Duodenal mucosa (tissue), 2 donors: ENCODE measurements around the gene LCE2A.
"Not testable (repeated sequence)": the region's sequence is repeated elsewhere in the genome, so short reads cannot be mapped to it uniquely, and the experiment has no call there.

Experiments used
- H3K27ac ChIP-seq: one replicate; pipeline ENCODE4 v1.7.0; 2013; ENCODE audit warnings: low read depth, low read length
- H3K27me3 ChIP-seq, 2 donors: one replicate each; pipeline ENCODE4 v1.7.0; 2013; ENCODE audit warnings: low read length in 2 of 2, control low read depth in 1 of 2; ENCODE audit not compliant: insufficient read depth in 2 of 2, control insufficient read depth in 1 of 2
- H3K36me3 ChIP-seq, 2 donors: one replicate each; pipeline ENCODE4 v1.7.0; 2013; ENCODE audit warnings: low read length in 2 of 2, control low read depth in 1 of 2; ENCODE audit not compliant: insufficient read depth in 2 of 2, control insufficient read depth in 1 of 2
- H3K4me1 ChIP-seq, 2 donors: one replicate each; pipeline ENCODE4 v1.7.0; 2013; ENCODE audit warnings: low read length in 2 of 2, control low read depth in 1 of 2; ENCODE audit not compliant: insufficient read depth in 2 of 2, control insufficient read depth in 1 of 2
- H3K4me3 ChIP-seq, 2 donors: one replicate each; pipeline ENCODE4 v1.7.0; 2013; ENCODE audit warnings: low read length in 2 of 2, low read depth in 1 of 2
- H3K9ac ChIP-seq, 2 donors: one replicate each; pipeline ENCODE4 v1.7.0; 2013; ENCODE audit warnings: low read length in 2 of 2, low read depth in 1 of 2
- H3K9me3 ChIP-seq, 2 donors: one replicate each; pipeline ENCODE4 v1.7.0; 2013; ENCODE audit warnings: low read length in 2 of 2, control low read depth in 1 of 2; ENCODE audit not compliant: control insufficient read depth in 1 of 2

The LCE2A gene

DNA sequence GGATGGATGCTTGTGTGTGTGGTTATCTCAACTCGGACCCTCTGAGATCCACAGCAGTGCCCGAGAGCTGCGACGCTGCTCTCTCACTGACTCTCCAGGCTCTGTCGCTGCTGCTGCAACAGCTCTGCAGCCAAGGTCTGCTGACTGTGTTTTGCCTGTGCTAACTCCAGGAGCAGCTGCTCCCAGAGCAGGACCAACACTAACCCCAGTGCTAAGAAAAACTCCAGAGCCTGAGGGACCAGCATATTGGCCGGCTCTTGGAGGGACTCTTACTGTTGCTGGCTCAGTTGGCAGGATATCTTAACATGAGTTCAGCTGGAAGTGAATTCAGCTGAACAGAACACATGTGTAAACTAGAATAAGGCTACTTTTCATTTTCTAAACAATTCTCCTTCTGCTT is 18.7 kb upstream of the LCE2A start:
- H3K36me3 ChIP-seq, result no peaks in the 10 kb centered on the region
- no peaks in the 10 kb centered on the region for H3K9me3 ChIP-seq
- no peaks in the 10 kb centered on the region for H3K4me1 ChIP-seq
- H3K27ac ChIP-seq, result no peak overlapping the region
- H3K27me3 ChIP-seq, result peaks cover 0 to 9% of the 10 kb centered on the region in 2 donors
- H3K9ac ChIP-seq, result no peak overlapping the region
- no peak overlapping the region for H3K4me3 ChIP-seq

DNA sequence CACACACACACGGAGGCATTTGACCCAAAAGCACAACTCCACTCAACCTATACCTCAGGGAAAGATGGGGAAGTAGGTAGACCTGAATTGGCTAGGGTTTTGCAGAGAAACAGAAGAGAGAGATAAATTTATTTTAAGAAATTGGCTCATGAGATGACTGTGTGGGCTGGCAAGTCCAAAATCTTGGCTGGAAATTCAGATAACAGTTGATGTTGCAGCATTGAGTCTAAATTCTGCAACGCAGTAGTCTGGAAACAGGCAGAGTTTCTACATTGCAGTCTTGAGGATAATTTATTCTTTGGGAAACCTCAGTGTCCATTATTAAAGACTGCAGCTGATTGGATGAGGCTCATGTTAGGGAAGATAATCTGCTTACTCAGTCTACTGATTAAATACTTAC is 16.5 kb upstream of the LCE2A start:
- Histone ChIP-seq H3K9ac (no peak overlapping the region), H3K27ac (no peak overlapping the region), H3K27me3 (peaks cover 0 to 9% of the 10 kb centered on the region in 2 donors), H3K4me3 (no peak overlapping the region), H3K36me3 (no peaks in the 10 kb centered on the region), H3K9me3 (no peaks in the 10 kb centered on the region), H3K4me1 (no peaks in the 10 kb centered on the region)

- Histone ChIP-seq H3K9ac (no peak overlapping the region), H3K36me3 (no peaks in the 10 kb centered on the region), H3K4me1 (no peaks in the 10 kb centered on the region)
These were observed 14.3 kb upstream of the LCE2A start for GRCh38 chr1:152683846-152684245.

GRCh38 chr1:152685823-152686222 is 12.3 kb upstream of the LCE2A start, which contains the start of gene LCE2B:
Gene LCE2B (plus strand): TSS chr1:152686123. CDS start chr1:152686844, 721 bp downstream.
- H3K36me3 ChIP-seq, H3K4me1 ChIP-seq, H3K27me3 ChIP-seq, H3K4me3 ChIP-seq, H3K9ac ChIP-seq, H3K27ac ChIP-seq, H3K9me3 ChIP-seq: not testable (repeated sequence)

More at GRCh38 chr1:152683846-152684245, 14.3 kb upstream of the LCE2A start:
- H3K4me3 ChIP-seq, result no peak overlapping the region
- peaks cover 0 to 6% of the 10 kb centered on the region in 2 donors for H3K27me3 ChIP-seq
- H3K27ac ChIP-seq, result no peak overlapping the region
- no peaks in the 10 kb centered on the region for H3K9me3 ChIP-seq

DNA sequence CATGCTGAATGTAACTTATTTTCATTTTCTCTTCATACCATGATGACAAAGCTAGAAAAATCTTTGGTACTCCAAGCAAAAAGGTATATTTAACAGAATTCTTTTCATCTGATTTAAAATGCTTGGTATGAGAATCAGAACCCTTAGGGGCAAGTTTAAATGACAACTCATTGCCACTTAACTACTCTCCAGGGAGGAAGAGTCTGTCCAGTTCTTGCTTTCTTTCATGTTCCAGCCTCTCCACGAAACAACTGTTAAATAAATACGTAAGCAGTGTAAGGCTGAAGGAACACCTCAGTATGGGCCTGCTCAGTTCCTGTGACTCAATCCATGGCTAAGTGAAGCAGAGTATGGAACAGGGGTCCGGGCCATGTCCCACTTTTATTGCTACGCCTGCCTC is 1.6 kb downstream of the LCE2A start:
- Histone ChIP-seq H3K27me3 (no peaks in the 10 kb centered on the region), H3K9me3 (no peaks in the 10 kb centered on the region), H3K36me3 (no peaks in the 10 kb centered on the region), H3K4me3 (no peak overlapping the region), H3K27ac (no peak overlapping the region), H3K9ac (no peak overlapping the region), H3K4me1 (no peaks in the 10 kb centered on the region)

GRCh38 chr1:152707860-152708259 is 9.7 kb downstream of the LCE2A start, which contains the start of gene LCE4A:
Gene LCE4A (plus strand): TSS chr1:152708160. CDS start chr1:152709076, 916 bp downstream.
- Histone ChIP-seq H3K27ac (no peak within 1 kb of the TSS), H3K9ac (no peak within 1 kb of the TSS), H3K27me3 (no peaks in the 10 kb centered on the region), H3K4me1 (no peaks in the 10 kb centered on the region), H3K36me3 (no peaks in the 10 kb centered on the region), H3K4me3 (no peak within 1 kb of the TSS), H3K9me3 (no peaks in the 10 kb centered on the region)

- H3K9me3 ChIP-seq, result peaks cover 3 to 6% of the 10 kb centered on the region in 2 donors
- H3K4me1 ChIP-seq, result no peaks in the 10 kb centered on the region
- H3K4me3 ChIP-seq, result no peak overlapping the region
- H3K36me3 ChIP-seq, result no peaks in the 10 kb centered on the region
- H3K27me3 ChIP-seq, result no peaks in the 10 kb centered on the region
- H3K9ac ChIP-seq, result no peak overlapping the region
- no peak overlapping the region for H3K27ac ChIP-seq
These were observed 20.1 kb downstream of the LCE2A start for GRCh38 chr1:152718238-152718637.

- no peaks in the 10 kb centered on the region for H3K4me1 ChIP-seq
- no peak overlapping the region for H3K27ac ChIP-seq
- no peaks in the 10 kb centered on the region for H3K36me3 ChIP-seq
- no peak overlapping the region for H3K9ac ChIP-seq
- no peak overlapping the region for H3K4me3 ChIP-seq
- H3K9me3 ChIP-seq, result no peaks in the 10 kb centered on the region
- no peaks in the 10 kb centered on the region for H3K27me3 ChIP-seq
These were observed 27.1 kb downstream of the LCE2A start for GRCh38 chr1:152725261-152725660.

GRCh38 chr1:152728986-152729385 is 30.8 kb downstream of the LCE2A start:
- Histone ChIP-seq H3K4me3 (no peak overlapping the region), H3K27me3 (no peaks in the 10 kb centered on the region), H3K36me3 (no peaks in the 10 kb centered on the region), H3K27ac (no peak overlapping the region), H3K9me3 (no peaks in the 10 kb centered on the region), H3K9ac (no peak overlapping the region), H3K4me1 (no peaks in the 10 kb centered on the region)

GRCh38 chr1:152735648-152736047 is 37.5 kb downstream of the LCE2A start:
- Histone ChIP-seq H3K27ac (no peak overlapping the region), H3K9me3 (no peaks in the 10 kb centered on the region), H3K36me3 (no peaks in the 10 kb centered on the region), H3K27me3 (no peaks in the 10 kb centered on the region), H3K9ac (no peak overlapping the region), H3K4me1 (no peaks in the 10 kb centered on the region), H3K4me3 (no peak overlapping the region)

DNA sequence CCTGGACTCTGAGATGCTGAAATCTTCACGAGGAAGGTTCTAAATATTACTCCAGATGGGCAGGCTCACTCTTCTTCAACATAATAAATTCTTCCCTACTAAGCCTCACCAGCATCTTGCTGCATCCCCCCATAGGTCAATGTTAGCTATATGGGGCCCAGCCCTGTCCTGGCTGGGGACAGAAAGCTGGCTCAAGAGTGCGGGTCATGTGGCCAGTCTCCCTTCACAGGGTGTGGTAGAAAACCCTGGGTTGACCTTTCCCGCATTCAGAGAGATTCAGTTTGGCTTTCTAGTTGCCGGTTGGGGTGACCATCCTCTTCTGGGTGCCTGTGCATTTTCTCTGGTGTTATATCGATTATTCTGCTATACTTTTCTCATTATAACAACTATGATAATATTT is 39.9 kb downstream of the LCE2A start:
- Histone ChIP-seq H3K9ac (no peak overlapping the region), H3K4me1 (no peaks in the 10 kb centered on the region), H3K27me3 (no peaks in the 10 kb centered on the region), H3K27ac (no peak overlapping the region), H3K36me3 (no peaks in the 10 kb centered on the region), H3K4me3 (no peak overlapping the region), H3K9me3 (no peaks in the 10 kb centered on the region)
